Endodermal cell (in vitro differentiated cells): ENCODE measurements around the gene PRKAR1A. TPM values are rescaled to one million over a fixed set of nuclear protein-coding genes. Genes with fewer than 3 reads are reported as not detected.
"Not testable (repeated sequence)": the region's sequence is repeated elsewhere in the genome, so short reads cannot be mapped to it uniquely, and the experiment has no call there.

Experiments
- DNase-seq: peaks from one replicate; pipeline ENCODE4 v3.0.0-alpha.2; 2017
- H3K27ac ChIP-seq: 2 replicates; pipeline ENCODE4 v1.5.1; 2013; ENCODE audit warnings: mild to moderate bottlenecking, low read depth, low read length, moderate library complexity
- H3K27me3 ChIP-seq: 2 replicates; pipeline ENCODE4 v1.6.1; 2013; ENCODE audit warnings: mild to moderate bottlenecking, low read length, moderate library complexity; ENCODE audit not compliant: insufficient read depth, control insufficient read depth, poor library complexity, severe bottlenecking
- H3K36me3 ChIP-seq: 2 replicates; pipeline ENCODE4 v1.7.0; 2013; ENCODE audit warnings: mild to moderate bottlenecking, low read length, moderate library complexity; ENCODE audit not compliant: control insufficient read depth, insufficient read depth
- H3K4me1 ChIP-seq: one replicate; pipeline ENCODE4 v1.7.0; 2013; ENCODE audit warnings: low read length; ENCODE audit not compliant: control insufficient read depth, insufficient read depth
- H3K4me3 ChIP-seq: 2 replicates; pipeline ENCODE4 v1.5.1; 2013; ENCODE audit warnings: mild to moderate bottlenecking, low read length, moderate library complexity
- H3K9ac ChIP-seq: 2 replicates; pipeline ENCODE4 v1.6.1; 2013; ENCODE audit warnings: mild to moderate bottlenecking, low read length, moderate library complexity; ENCODE audit not compliant: poor library complexity, severe bottlenecking; ENCODE audit errors: extremely low read depth
- H3K9me3 ChIP-seq: 2 replicates; pipeline ENCODE4 v1.6.1; 2013; ENCODE audit warnings: mild to moderate bottlenecking, low read length, moderate library complexity; ENCODE audit not compliant: control insufficient read depth
- H3K27ac Mint-ChIP-seq: 2 replicates; pipeline ENCODE4 v1.8.0; 2020; ENCODE audit warnings: mixed read lengths
- H3K27me3 Mint-ChIP-seq: 2 replicates; pipeline ENCODE4 v1.8.0; 2021; ENCODE audit warnings: mild to moderate bottlenecking, mixed read lengths; ENCODE audit not compliant: insufficient read depth
- H3K36me3 Mint-ChIP-seq: 2 replicates; pipeline ENCODE4 v1.8.0; 2020; ENCODE audit warnings: low read depth, mixed read lengths
- H3K4me1 Mint-ChIP-seq: 2 replicates; pipeline ENCODE4 v1.8.0; 2020; ENCODE audit warnings: mixed read lengths
- H3K4me3 Mint-ChIP-seq: 2 replicates; pipeline ENCODE4 v1.8.0; 2020; ENCODE audit warnings: mild to moderate bottlenecking, moderate library complexity, mixed read lengths
- H3K9me3 Mint-ChIP-seq: 2 replicates; pipeline ENCODE4 v1.8.0; 2020; ENCODE audit warnings: mild to moderate bottlenecking, mixed read lengths
- WGBS, 2 experiments: methylation state at CpG; one replicate each; pipeline versions ENCODE4 v1.1.5 to v1.1.7; 2013; ENCODE audit warnings: missing lambda C conversion rate in 2 of 2, mixed read lengths in 1 of 2; ENCODE audit not compliant: insufficient coverage in 1 of 2, insufficient read length in 1 of 2; 5-methylcytosine and 5-hydroxymethylcytosine counted together
- total RNA-seq, 2 donors: library from RNA; stranded (reverse); fragmentation: NEBNext Ultra II Directional in 1 of 2; extraction: Animal tissue kit (Norgen Biotek cat#: 25700) in 1 of 2; gene quantifications; 2 replicates in 1 of 2; 3 replicates in 1 of 2; pipeline ENCODE4 v1.2.1, GENCODE V29; 2021
- TF ChIP-seq, protein P1 (sequence below): fragments of 200-600 bp; sonication (generic); conservative IDR thresholded peaks from 2 replicates; pipeline ENCODE4 v1.5.0; 2021; ENCODE audit warnings: antibody characterized with exemption, mild to moderate bottlenecking

Gene PRKAR1A
- total RNA-seq, 2 donors from 2014 or later, result 194 to 227 TPM

- DNase-seq, result no peak
- TF ChIP-seq, protein P1, sequence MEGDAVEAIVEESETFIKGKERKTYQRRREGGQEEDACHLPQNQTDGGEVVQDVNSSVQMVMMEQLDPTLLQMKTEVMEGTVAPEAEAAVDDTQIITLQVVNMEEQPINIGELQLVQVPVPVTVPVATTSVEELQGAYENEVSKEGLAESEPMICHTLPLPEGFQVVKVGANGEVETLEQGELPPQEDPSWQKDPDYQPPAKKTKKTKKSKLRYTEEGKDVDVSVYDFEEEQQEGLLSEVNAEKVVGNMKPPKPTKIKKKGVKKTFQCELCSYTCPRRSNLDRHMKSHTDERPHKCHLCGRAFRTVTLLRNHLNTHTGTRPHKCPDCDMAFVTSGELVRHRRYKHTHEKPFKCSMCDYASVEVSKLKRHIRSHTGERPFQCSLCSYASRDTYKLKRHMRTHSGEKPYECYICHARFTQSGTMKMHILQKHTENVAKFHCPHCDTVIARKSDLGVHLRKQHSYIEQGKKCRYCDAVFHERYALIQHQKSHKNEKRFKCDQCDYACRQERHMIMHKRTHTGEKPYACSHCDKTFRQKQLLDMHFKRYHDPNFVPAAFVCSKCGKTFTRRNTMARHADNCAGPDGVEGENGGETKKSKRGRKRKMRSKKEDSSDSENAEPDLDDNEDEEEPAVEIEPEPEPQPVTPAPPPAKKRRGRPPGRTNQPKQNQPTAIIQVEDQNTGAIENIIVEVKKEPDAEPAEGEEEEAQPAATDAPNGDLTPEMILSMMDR, result no peak
- Histone ChIP-seq H3K27ac (no peak overlapping the region), H3K27me3 (no peaks in the 10 kb centered on the region), H3K4me1 (no peaks in the 10 kb centered on the region), H3K9ac (no peak overlapping the region), H3K36me3 (no peaks in the 10 kb centered on the region), H3K4me3 (no peak overlapping the region), H3K9me3 (no peaks in the 10 kb centered on the region)
- no peak overlapping the region for H3K27ac Mint-ChIP-seq
- 89 to 90% methylated on average over 9 to 12 of the region's 12 CpGs for WGBS, 2 experiments
- no peaks in the 10 kb centered on the region for H3K4me1 Mint-ChIP-seq
- no peak overlapping the region for H3K4me3 Mint-ChIP-seq
- H3K27me3 Mint-ChIP-seq, result no peaks in the 10 kb centered on the region
- peaks cover 6% of the 10 kb centered on the region for H3K9me3 Mint-ChIP-seq
- H3K36me3 Mint-ChIP-seq, result no peaks in the 10 kb centered on the region
Measured at GRCh38 chr17:68491381-68492231, 20.6 kb upstream of the PRKAR1A start.

DNA sequence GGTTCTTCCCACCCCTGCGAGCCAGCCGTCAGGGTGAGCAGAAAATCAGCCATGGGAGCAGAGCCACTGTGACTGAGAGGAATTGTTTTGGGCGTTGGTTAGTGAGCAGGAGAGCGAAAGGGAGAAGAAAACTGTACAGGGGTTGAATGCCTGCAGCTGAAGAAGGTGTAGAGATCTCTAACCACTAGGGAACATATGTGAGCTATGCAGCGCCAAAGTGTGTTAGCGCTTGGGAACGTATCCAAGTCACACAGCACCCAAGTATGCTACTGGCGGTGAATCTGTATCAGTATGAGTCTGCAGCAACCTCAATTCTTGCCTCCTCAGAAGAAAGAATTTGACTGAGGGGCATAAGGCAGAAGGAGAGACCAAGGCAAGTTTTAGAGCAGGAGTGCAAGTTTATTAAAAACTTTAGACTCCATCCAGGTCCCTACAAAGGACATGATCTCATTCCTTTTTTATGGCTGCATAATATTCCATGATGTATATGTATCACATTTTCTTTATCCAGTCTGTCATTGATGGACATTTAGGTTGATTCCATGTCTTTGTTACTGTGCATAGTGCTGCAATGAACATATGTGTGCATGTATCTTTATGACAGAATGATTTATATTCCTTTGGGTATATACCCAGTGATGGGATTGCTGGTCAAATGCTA is 19.7 kb upstream of the PRKAR1A start:
- not testable (repeated sequence) for H3K27ac Mint-ChIP-seq, H3K27me3 Mint-ChIP-seq, H3K36me3 Mint-ChIP-seq, H3K36me3 ChIP-seq, H3K4me1 ChIP-seq, H3K27ac ChIP-seq, H3K4me1 Mint-ChIP-seq, H3K9ac ChIP-seq, H3K9me3 Mint-ChIP-seq, H3K4me3 Mint-ChIP-seq, H3K9me3 ChIP-seq, H3K4me3 ChIP-seq, H3K27me3 ChIP-seq, DNase-seq
- WGBS, 2 experiments, result 92 to 94% methylated on average over 8 of the region's 8 CpGs

DNA sequence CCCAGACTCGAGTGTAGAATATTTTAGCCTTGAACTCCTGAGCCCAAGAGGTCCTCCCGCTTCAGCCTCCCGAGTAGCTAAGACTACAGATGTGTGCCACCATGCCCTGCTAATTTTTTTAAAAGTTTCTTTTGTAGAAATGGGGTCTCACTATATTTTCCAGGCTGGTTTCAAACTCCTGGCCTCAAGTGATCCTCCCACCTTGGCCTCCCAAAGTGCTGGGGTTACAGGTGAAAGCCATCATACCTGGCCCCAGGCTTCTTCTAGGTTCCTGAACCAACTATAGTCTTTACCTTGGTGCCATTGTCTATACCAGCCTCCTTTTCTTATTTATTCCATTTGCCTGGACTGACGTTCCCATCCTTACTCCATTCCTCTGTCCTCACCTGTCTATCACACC is 17.1 kb upstream of the PRKAR1A start:
- TF ChIP-seq, protein P1, result no peak
- H3K4me1 Mint-ChIP-seq, result no peaks in the 10 kb centered on the region
- Histone ChIP-seq H3K9me3 (no peaks in the 10 kb centered on the region), H3K27ac (no peak overlapping the region), H3K27me3 (no peaks in the 10 kb centered on the region), H3K9ac (no peak overlapping the region), H3K4me3 (no peak overlapping the region), H3K36me3 (no peaks in the 10 kb centered on the region), H3K4me1 (no peaks in the 10 kb centered on the region)
- H3K27ac Mint-ChIP-seq, result no peak overlapping the region
- no peaks in the 10 kb centered on the region for H3K36me3 Mint-ChIP-seq
- H3K9me3 Mint-ChIP-seq, result peaks cover 6% of the 10 kb centered on the region
- H3K4me3 Mint-ChIP-seq, result no peak overlapping the region
- no peak for DNase-seq
- H3K27me3 Mint-ChIP-seq, result no peaks in the 10 kb centered on the region
- 93 to 95% methylated on average over 4 of the region's 4 CpGs for WGBS, 2 experiments
